Right lobe of liver (tissue), 6 donors: ENCODE data around the gene JAZF1. TPM values are rescaled to one million over a fixed set of nuclear protein-coding genes. Genes with fewer than 3 reads are reported as not detected.

Experiments
- ATAC-seq, 4 donors: fragments of 200-7000 bp; cut with Tn5 transposase; one replicate each; pipeline ENCODE4 v1.9.1; 2020; ENCODE audit warnings: mild to moderate bottlenecking in 4 of 4, moderate library complexity in 4 of 4
- DNase-seq, 3 donors: peaks; one replicate each; pipeline ENCODE4 v3.0.0-alpha.2; 2020
- H3K27ac ChIP-seq, 3 donors: fragments of 200-600 bp; one replicate each; pipeline ENCODE4 v1.8.0; 2022
- H3K27me3 ChIP-seq, 2 donors: fragments of 200-600 bp; one replicate each; pipeline ENCODE4 v1.8.0; 2022
- H3K36me3 ChIP-seq, 4 donors: fragments of 200-600 bp; sonication (generic) in 1 of 4; one replicate each; pipeline versions ENCODE4 v1.5.1 to v1.8.0; 2017 to 2022; ENCODE audit warnings: control low read depth in 1 of 4
- H3K4me1 ChIP-seq, 4 donors: fragments of 200-600 bp; sonication (generic) in 1 of 4; one replicate each; pipeline versions ENCODE4 v1.5.1 to v1.8.0; 2017 to 2022; ENCODE audit warnings: control low read depth in 1 of 4
- H3K4me3 ChIP-seq, 3 donors: fragments of 200-600 bp; one replicate each; pipeline ENCODE4 v1.8.0; 2022
- H3K9me3 ChIP-seq, 4 donors: fragments of 200-600 bp; sonication (generic) in 1 of 4; one replicate each; pipeline versions ENCODE4 v1.5.1 to v1.8.0; 2017 to 2022; ENCODE audit warnings: control low read depth in 1 of 4
- CTCF ChIP-seq, 4 donors: fragments of 200-600 bp in 3 of 4; fragments of 450-650 bp in 1 of 4; IDR thresholded peaks; one replicate each; pipeline versions ENCODE4 v1.5.1 to v1.8.0; 2016 to 2022; ENCODE audit warnings: antibody characterized with exemption in 4 of 4, mild to moderate bottlenecking in 2 of 4
- POLR2A ChIP-seq: fragments of 450-650 bp; IDR thresholded peaks from one replicate; pipeline ENCODE4 v1.6.1; 2017; ENCODE audit warnings: antibody characterized with exemption, mild to moderate bottlenecking
- WGBS: methylation state at CpG from one replicate; pipeline ENCODE4 v1.1.6; 2018; ENCODE audit warnings: low coverage, low lambda C conversion rate; ENCODE audit not compliant: insufficient coverage; ENCODE audit errors: missing lambda C conversion rate; 5-methylcytosine and 5-hydroxymethylcytosine counted together
- intact Hi-C, 2 donors: fragments of 100-400 bp; cut with DNase I; formaldehyde crosslinking; loops; one replicate each; pipeline versions ENCODE4 v1.11.2 to v1.14.1; 2022
- total RNA-seq, 6 experiments: library from RNA; depleted of rRNA in 2 of 6; stranded (reverse); fragments of >200 nt in 2 of 6; fragmentation: NEBNext Ultra II Directional in 3 of 6; extraction: Animal tissue kit (Norgen Biotek cat#: 25700) in 3 of 6; gene quantifications; one replicate each; pipeline versions ENCODE4 v1.1.0 to v1.2.4, GENCODE V29; 2016 to 2023
- donor health status: DM: no; HTN: yes; CAD: no.
- donor health status: DM: no; HTN: no; CAD: no.
- donor health status: DM: no; HTN: no; CAD: no.
- donor health status: DM: no; HTN: yes; CAD: no.
- donor health status: DM: no; HTN: yes; CAD: no.

The JAZF1 gene
- total RNA-seq, 6 experiments from 2014 or later: 4.8 to 20.9 (median 6.9) TPM

- intact Hi-C loops: no loop called here
- H3K4me3 ChIP-seq: no peak overlapping the region
- no peaks in the 10 kb centered on the region for H3K4me1 ChIP-seq
- H3K36me3 ChIP-seq: no peaks in the 10 kb centered on the region
- WGBS: 85% methylated on average over 4 of the region's 4 CpGs
- TF ChIP-seq POLR2A: no peak
- no peak for TF ChIP-seq CTCF (IDR thresholded peaks at IDR 0.05)
- DNase-seq (no peak), ATAC-seq (no peak)
- H3K27me3 ChIP-seq: no peaks in the 10 kb centered on the region
- no peak overlapping the region for H3K27ac ChIP-seq
- H3K9me3 ChIP-seq: no peaks in the 10 kb centered on the region
Measured at GRCh38 chr7:28165961-28166955, 14.3 kb downstream of the JAZF1 start.

DNA sequence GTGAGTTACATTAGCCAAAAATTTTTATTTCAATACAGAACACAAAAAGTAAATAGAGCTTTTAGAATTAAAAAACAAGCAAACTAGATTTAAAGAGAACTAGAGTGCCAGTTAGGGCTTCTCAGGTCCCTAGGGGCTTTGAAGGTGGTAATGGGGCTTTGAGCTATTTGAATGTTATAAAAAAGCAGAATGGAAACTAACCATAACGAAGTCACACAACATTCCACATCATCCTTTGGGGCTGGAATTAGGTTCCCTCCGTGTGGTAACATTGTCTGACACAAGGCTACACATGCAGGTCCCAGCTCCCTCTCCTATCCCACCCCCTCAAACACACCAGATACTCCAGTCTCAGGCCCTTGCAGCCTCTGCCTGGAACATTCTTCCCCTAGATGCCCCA, 15.3 kb downstream of the JAZF1 start:
- 100% methylated on average over 1 of the region's 2 CpGs for WGBS
- no peak overlapping the region for H3K27ac ChIP-seq
- H3K27me3 ChIP-seq: no peaks in the 10 kb centered on the region
- ATAC-seq (no peak), DNase-seq (no peak)
- TF ChIP-seq CTCF (IDR thresholded peaks at IDR 0.05) (no peak), POLR2A (no peak)
- H3K9me3 ChIP-seq: no peaks in the 10 kb centered on the region
- H3K4me1 ChIP-seq: no peaks in the 10 kb centered on the region
- no peak overlapping the region for H3K4me3 ChIP-seq
- intact Hi-C loops: no loop called here
- no peaks in the 10 kb centered on the region for H3K36me3 ChIP-seq

DNA sequence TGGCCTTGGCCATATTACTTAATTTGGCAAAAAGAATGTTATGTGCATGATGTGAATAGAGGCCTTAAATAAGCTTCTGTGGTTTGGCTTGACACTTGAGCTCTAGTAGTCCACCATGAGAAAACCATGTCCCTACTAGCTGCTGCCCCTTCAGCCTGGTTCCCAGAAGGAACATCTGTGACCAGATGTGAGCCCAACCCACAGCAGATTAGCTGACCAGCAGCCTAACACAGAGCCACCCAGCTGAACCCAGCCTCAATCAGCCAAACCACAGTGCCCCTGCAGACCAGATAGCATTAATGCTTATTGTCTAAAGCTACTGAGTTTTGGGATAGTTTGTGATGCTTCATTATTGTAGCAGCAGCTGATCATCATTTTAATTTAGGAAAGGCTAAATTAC, 16.6 kb downstream of the JAZF1 start:
- Histone ChIP-seq H3K36me3 (no peaks in the 10 kb centered on the region), H3K4me3 (no peak overlapping the region), H3K27ac (no peak overlapping the region), H3K27me3 (no peaks in the 10 kb centered on the region), H3K4me1 (no peaks in the 10 kb centered on the region), H3K9me3 (no peaks in the 10 kb centered on the region)
- ATAC-seq: no peak
- TF ChIP-seq POLR2A: no peak
- TF ChIP-seq CTCF (IDR thresholded peaks at IDR 0.05): no peak
- intact Hi-C loops: no loop called here
- DNase-seq: no peak

GRCh38 chr7:28161331-28161730, 19.3 kb downstream of the JAZF1 start:
- Histone ChIP-seq H3K27ac (no peak overlapping the region), H3K27me3 (no peaks in the 10 kb centered on the region), H3K9me3 (no peaks in the 10 kb centered on the region), H3K4me1 (peaks cover 0 to 8% (median 4%) of the 10 kb centered on the region in 4 donors), H3K36me3 (no peaks in the 10 kb centered on the region), H3K4me3 (no peak overlapping the region)
- intact Hi-C loops: no loop called here
- DNase-seq (no peak), ATAC-seq (no peak)
- TF ChIP-seq POLR2A (no peak), CTCF (IDR thresholded peaks at IDR 0.05) (no peak)
- 100% methylated on average over 1 of the region's 1 CpG for WGBS
